Measurements from ENCODE around the gene DDX10.
A peak's percentile ranks its signal among the peaks of the same experiment; 100 is the strongest.
"Not testable (repeated sequence)": the region's sequence is repeated elsewhere in the genome, so short reads cannot be mapped to it uniquely, and the experiment has no call there.

The DDX10 gene

GRCh38 chr11:108724974-108725689, 60.3 kb downstream of the DDX10 start:
- no peak for DNase-seq

- DNase-seq = no peak
These were observed 61.4 kb downstream of the DDX10 start for GRCh38 chr11:108726077-108726800.

GRCh38 chr11:108727665-108728064, 62.8 kb downstream of the DDX10 start:
- DNase-seq = no peak

GRCh38 chr11:108729227-108729871, 64.5 kb downstream of the DDX10 start:
- no peak for DNase-seq

- no peak for DNase-seq
These were observed 67.5 kb downstream of the DDX10 start for GRCh38 chr11:108732395-108732794.

- peak; percentile 48 for DNase-seq
These were observed 68.7 kb downstream of the DDX10 start for GRCh38 chr11:108733479-108734116.

DNA sequence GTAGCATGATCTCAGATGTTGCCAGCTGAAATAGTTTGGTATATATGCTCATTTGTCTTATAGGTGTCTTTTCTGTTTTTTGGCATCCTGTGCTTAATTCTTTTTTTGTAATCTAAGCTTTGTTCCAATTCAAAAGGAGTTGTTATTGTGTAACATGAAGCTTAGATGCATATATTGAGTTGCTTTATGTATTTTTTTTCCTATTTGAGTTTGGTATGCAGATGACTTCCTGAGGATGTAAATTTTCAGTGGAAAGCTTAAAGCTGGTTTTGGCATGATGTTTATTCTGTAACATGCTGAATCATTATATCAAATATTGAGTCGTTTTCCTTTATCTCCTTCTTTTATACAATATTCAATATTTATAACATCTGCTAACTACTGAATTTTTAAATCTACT, 69.4 kb downstream of the DDX10 start:
- no peak for DNase-seq

GRCh38 chr11:108734956-108735559, 70.2 kb downstream of the DDX10 start:
- DNase-seq = no peak

- not testable (repeated sequence) for DNase-seq
These were observed 75.3 kb downstream of the DDX10 start for GRCh38 chr11:108740132-108740531.

DNA sequence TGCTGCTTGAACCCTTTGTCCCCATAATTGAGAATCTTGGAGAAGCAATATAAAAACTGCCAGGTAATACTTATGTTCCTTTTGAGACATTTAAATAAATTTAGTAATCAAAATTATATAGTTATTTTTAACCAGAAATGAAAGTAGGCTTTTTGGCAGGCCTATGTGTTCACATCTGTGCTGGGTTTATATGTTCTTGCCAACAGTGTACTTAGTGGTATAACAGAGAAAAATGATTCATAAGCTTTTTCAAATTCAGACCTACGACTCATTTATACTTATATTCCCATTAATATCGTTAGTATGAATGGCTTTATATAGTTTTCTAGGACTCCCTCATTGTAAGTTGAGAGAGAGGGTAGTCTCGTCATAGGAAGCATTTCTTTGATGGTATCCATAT, 79.0 kb downstream of the DDX10 start:
- no peak for DNase-seq

DNA sequence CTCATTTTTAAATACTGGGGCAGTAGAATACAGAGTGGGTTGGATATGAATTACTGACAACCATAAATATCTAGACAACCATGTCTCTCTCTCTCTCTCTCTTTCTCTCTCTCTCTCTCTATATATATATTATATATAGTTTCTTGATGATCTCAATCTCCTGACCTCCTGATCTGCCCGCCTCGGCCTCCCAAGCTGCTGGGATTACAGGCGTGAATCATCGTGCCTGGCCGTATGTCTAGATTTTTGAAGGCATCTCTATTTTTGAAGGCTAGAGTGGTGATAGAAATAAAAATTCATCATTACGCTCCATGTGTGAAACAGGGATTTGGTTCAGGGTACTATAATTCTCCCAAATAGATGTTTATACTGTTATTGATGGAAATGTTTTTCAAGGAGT, 84.1 kb downstream of the DDX10 start:
- DNase-seq = no peak

DNA sequence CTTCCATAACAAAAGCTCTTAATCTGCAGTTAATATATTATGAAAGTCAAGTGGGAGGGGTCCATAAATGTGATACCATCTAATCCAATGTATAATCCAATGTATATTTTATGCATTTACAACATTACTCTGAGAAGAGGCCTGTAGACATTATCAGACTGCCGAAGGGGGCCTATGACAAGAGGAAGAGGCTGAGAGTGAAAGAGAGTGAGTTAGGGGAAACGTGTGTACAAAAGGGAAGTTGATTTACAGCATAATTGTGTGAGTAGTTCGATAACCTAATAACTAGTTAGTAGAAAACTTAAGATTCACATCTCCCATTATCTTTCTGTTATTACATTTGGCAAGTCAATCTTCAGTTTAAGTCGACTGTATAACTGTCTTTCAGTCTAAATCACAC, 86.6 kb downstream of the DDX10 start:
- DNase-seq = no peak

DNA sequence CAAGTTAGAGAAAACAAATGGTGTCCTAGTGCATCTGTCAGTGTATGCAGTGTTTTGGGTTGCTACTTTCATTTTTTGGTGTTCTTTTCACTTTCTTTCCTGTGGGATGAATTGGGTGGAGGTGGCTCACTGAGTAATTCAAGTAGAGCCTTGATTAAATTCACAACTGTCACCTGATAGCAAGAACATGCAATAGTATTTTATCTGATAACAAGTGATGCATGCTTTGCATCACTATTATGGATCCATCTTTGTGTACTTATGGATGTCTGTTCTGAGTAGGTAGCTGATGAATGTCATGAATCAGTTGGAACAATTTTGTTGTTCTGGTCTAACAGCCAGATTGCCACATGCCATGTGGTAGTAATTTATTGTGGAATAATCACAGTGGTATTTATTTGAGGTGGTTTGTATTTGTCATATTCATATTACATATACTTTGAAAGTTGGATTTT, 87.5 kb downstream of the DDX10 start:
- DNase-seq = no peak

GRCh38 chr11:108754901-108755625, 90.2 kb downstream of the DDX10 start:
- no peak for DNase-seq

DNA sequence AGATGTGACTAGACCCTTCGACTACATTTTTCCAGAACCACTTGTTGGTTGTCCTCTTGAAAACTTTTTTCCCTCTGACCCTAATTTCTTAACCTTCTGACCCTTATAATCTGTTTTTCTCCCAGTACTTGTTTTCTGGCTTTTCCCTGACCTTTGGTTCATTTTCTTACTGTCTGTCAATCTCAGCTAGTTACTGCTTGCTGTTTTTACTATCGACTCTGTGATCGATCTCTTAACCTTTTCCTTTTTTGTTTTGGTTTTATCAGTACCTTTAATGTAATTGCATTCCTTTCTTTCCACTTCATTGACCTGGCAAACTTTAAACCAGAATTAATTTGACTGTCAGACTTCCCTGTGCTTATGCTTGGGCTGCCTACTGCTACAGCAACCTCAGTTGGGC, 92.8 kb downstream of the DDX10 start:
- DNase-seq = no peak

DNA sequence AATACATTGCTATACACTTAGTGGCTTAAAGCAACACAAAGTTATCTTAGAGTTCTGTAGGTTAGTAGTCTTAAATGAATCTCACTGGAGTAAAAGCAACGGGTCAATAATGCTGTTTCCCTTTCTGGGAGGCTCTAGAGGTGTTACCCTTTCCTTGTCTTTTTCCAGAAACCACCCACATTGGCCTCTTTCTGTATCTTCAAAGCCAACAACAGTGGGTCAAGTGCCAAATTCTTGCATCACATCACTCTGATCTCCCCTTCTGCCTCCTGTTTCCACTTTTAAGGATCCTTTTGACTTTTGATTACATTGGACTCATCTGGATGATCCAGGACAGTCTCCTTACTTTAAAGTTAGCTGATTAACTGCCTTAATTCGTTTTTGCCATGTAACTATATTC, 93.6 kb downstream of the DDX10 start:
- no peak for DNase-seq

DNA sequence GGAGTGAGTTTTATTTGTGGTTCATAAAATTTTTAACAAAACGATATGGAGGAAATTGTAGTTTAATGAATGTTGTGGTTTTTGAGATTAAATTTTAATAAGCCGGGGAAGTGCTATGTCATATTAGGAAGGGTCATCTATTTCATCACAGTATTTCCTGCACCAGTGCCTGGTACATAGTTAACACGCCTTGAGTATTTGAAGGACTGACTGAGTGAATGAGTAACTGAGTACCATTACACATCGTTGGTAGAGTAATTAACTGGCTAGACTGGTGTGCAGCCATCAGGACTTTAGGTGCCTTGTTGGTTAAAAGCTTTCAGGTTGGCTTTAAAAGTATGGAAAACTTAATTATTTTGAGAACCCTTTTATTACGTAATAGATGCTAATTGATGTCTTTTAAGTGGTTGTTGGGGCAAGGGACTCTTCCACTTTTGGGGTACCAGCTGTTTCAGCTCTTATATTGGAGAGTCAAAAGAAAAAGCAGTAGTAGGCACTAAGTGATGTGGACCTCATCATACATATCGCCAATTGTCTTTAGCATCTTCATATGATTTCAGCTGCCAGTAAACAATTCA, 101.8 kb downstream of the DDX10 start:
- DNase-seq = no peak

DNA sequence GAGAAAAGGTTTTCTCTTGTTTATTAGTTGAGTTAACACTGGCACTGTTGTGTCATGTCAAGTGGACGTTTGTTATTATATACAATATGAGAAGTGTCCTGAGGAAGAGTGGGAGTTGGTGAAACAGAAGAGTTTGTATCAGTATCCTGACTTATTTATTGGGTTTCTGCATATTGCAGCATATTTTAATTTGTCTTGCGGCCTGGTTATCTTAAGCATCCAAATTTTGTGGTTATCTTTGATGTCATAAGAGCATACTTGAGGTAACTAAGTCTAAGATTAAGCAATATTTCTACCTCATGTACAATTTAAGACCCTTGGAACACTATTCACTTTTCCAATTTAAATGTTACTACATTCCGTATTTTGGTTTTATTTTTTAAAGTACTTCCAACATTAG, 103.5 kb downstream of the DDX10 start:
- DNase-seq = no peak

GRCh38 chr11:108768964-108769363, 104.1 kb downstream of the DDX10 start:
- no peak for DNase-seq

GRCh38 chr11:108774037-108774730, 109.3 kb downstream of the DDX10 start:
- no peak for DNase-seq

GRCh38 chr11:108775324-108775723, 110.5 kb downstream of the DDX10 start:
- DNase-seq = no peak

Measured in stimulated activated CD4-positive, alpha-beta T cell treated with anti-CD3 and anti-CD28 coated beads, Interleukin-15, amount 100 ng/mL, for 24 hours (primary cell).